ENCODE measurements around the gene FOXN3. TPM values are rescaled to one million over a fixed set of nuclear protein-coding genes. Genes with fewer than 3 reads are reported as not detected.

Gene FOXN3
- polyA plus RNA-seq, 1 of the 3 experiments (the other 2 are of a cell fraction): 9.8 TPM

DNA sequence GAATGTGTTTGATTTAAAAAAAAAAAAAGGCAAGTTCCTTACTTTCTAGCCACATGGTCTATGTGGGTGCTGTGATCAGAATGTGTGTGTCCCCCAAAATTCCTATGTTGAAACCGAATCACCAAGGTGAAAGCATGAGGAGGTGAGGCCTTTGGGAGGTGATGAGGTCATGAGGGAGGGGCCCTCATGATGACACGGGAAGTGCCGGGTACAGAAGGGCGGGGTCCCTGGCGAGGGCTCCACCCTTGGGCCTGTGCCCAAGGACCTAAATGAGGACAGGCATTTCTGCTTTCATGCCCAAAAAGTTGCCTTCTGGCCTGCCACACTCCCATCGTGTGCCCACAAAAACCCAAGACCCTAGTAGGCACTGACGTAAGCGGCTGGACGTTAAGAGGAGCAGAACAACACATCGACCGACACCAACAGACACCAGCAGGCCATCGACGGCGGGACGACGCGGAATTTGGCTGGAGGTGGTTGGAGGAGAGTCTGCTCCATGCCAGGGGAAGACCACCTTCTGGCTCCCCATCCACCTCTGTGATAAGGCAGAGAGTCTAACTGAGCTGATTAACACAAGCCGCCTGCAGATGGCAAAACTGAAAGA, 211.8 kb downstream of the FOXN3 start:
- DNase-seq: no peak
- Histone ChIP-seq H2AFZ (ENCODE audit: low read depth) (no peak overlapping the region), H3K9me2 (no peaks in the 10 kb centered on the region), H3K27me3 (ENCODE audit: insufficient read depth) (no peaks in the 10 kb centered on the region), H3K27ac (ENCODE audit: low read depth in 2 of 2, low read length in 1 of 2) (no peak overlapping the region), H3K9ac (no peak overlapping the region), H3K9me3 (no peaks in the 10 kb centered on the region), H3K36me3 (replicated peaks in 1 of 2; ENCODE audit: control insufficient read depth in 1 of 2, insufficient read depth in 2 of 2, low read length in 1 of 2) (peaks cover 0 to 2% of the 10 kb centered on the region in 2 experiments), H3K4me3 (ENCODE audit: low read depth in 2 of 2, low read length in 1 of 2) (no peak overlapping the region), H3F3A (replicated peaks; ENCODE audit: insufficient read depth) (no peaks in the 10 kb centered on the region), H3K4me1 (ENCODE audit: control insufficient read depth in 1 of 2, insufficient read depth in 2 of 2, low read depth in 1 of 2, low read length in 1 of 2) (peaks cover 0 to 23% of the 10 kb centered on the region in 2 experiments; a peak in 1 of 4 replicates), H3K79me2 (ENCODE audit: insufficient read depth) (no peaks in the 10 kb centered on the region), H3K4me2 (no peak overlapping the region), H4K20me1 (ENCODE audit: insufficient read depth) (no peaks in the 10 kb centered on the region)
- 93% methylated on average over 18 of the region's 18 CpGs for WGBS (ENCODE audit: low lambda C conversion rate)
- CTCF ChIA-PET: no interaction called here
- no peak for TF ChIP-seq MXI1 (IDR thresholded peaks at IDR 0.05; ENCODE audit: low read depth, low read length)
- no peak for TF ChIP-seq SMC3 (IDR thresholded peaks at IDR 0.05; ENCODE audit: low read depth, low read length)
- TF ChIP-seq REST (IDR thresholded peaks at IDR 0.05; ENCODE audit: low read depth, low read length): no peak
- TF ChIP-seq MAX (IDR thresholded peaks at IDR 0.05; ENCODE audit: low read depth): no peak
- TF ChIP-seq GATA2 (CRISPR knock-in tag; IDR thresholded peaks at IDR 0.05): no peak
- TF ChIP-seq, protein P1, sequence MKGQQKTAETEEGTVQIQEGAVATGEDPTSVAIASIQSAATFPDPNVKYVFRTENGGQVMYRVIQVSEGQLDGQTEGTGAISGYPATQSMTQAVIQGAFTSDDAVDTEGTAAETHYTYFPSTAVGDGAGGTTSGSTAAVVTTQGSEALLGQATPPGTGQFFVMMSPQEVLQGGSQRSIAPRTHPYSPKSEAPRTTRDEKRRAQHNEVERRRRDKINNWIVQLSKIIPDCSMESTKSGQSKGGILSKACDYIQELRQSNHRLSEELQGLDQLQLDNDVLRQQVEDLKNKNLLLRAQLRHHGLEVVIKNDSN (IDR thresholded peaks at IDR 0.05; ENCODE audit: borderline replicate concordance, low read depth): no peak
- no peak for TF ChIP-seq NRF1 (IDR thresholded peaks at IDR 0.05; ENCODE audit: low read depth, low read length)
- TF ChIP-seq TCF12 (IDR thresholded peaks at IDR 0.05): no peak
- TF ChIP-seq CTCF (IDR thresholded peaks at IDR 0.05): no peak
- TF ChIP-seq RAD21 (IDR thresholded peaks at IDR 0.05; ENCODE audit: low read length): no peak
- POLR2A ChIA-PET: no interaction called here

Data from SK-N-SH (cell line).